HepG2 (cell line): ENCODE measurements around the gene KIAA0319L. TPM values are rescaled to one million over a fixed set of nuclear protein-coding genes. Genes with fewer than 3 reads are reported as not detected.

ENCODE experiments used
- ATF1 ChIP-seq: IDR thresholded peaks from 2 replicates; pipeline ENCODE4 v1.6.1; 2016; ENCODE audit warnings: mild to moderate bottlenecking, control low read depth
- CREM ChIP-seq, 2 experiments: sonication (generic) in 1 of 2; formaldehyde crosslinking in 1 of 2; IDR thresholded peaks; 2 replicates each; pipeline versions ENCODE4 v1.4.0 to v1.6.1; 2016 to 2020; ENCODE audit warnings: antibody characterized with exemption in 1 of 2, mild to moderate bottlenecking in 1 of 2, missing genetic modification reagents in 1 of 2
- GTF3A ChIP-seq: sonication (generic); formaldehyde crosslinking; conservative IDR thresholded peaks from 2 replicates; pipeline ENCODE4 v1.4.0; 2020; ENCODE audit warnings: mild to moderate bottlenecking, missing genetic modification reagents
- HDAC6 ChIP-seq: fragments of 200-600 bp; sonication (generic); IDR thresholded peaks from 2 replicates; pipeline ENCODE4 v1.7.0; 2017; ENCODE audit warnings: mild to moderate bottlenecking, antibody characterized with exemption, low read length, low read depth
- HOXA5 ChIP-seq: sonication (generic); formaldehyde crosslinking; IDR thresholded peaks from 2 replicates; pipeline ENCODE4 v1.4.0; 2020; ENCODE audit warnings: missing genetic modification reagents
- KDM5A ChIP-seq: fragments of 200-600 bp; sonication (generic); IDR thresholded peaks from 2 replicates; pipeline ENCODE4 v1.7.0; 2018; ENCODE audit warnings: antibody characterized with exemption, mild to moderate bottlenecking, low read length, borderline replicate concordance
- KLF11 ChIP-seq: IDR thresholded peaks from 2 replicates; pipeline ENCODE4 v1.6.1; 2016; ENCODE audit warnings: missing compliant biosample characterization
- NFATC3 ChIP-seq: sonication (generic); formaldehyde crosslinking; IDR thresholded peaks from 2 replicates; pipeline ENCODE4 v1.5.1; 2020; ENCODE audit warnings: mild to moderate bottlenecking, missing genetic modification reagents
- PBX2 ChIP-seq: IDR thresholded peaks from 2 replicates; pipeline ENCODE4 v1.6.1; 2016; ENCODE audit warnings: control low read depth
- RBM22 ChIP-seq: fragments of 200-400 bp; formaldehyde crosslinking; optimal IDR thresholded peaks from 2 replicates; pipeline ENCODE3; 2017; ENCODE audit warnings: mild to moderate bottlenecking, low read length, moderate library complexity
- SIN3A ChIP-seq: IDR thresholded peaks from 2 replicates; pipeline ENCODE4 v1.6.1; 2011; ENCODE audit warnings: low read depth, mild to moderate bottlenecking, control low read depth, low read length, borderline replicate concordance
- SMAD9 ChIP-seq: sonication (generic); formaldehyde crosslinking; IDR thresholded peaks from 2 replicates; pipeline ENCODE4 v1.5.1; 2020; ENCODE audit warnings: mild to moderate bottlenecking, missing genetic modification reagents
- SMARCC2 ChIP-seq: fragments of 450-650 bp; IDR thresholded peaks from 2 replicates; pipeline ENCODE4 v1.6.1; 2017; ENCODE audit warnings: antibody characterized with exemption, mild to moderate bottlenecking
- SP140L ChIP-seq: sonication (generic); formaldehyde crosslinking; IDR thresholded peaks from 2 replicates; pipeline ENCODE4 v1.4.0; 2020; ENCODE audit warnings: missing genetic modification reagents, borderline replicate concordance
- TFE3 ChIP-seq: IDR thresholded peaks from 2 replicates; pipeline ENCODE4 v1.6.1; 2016
- XBP1 ChIP-seq: sonication (generic); formaldehyde crosslinking; IDR thresholded peaks from 2 replicates; pipeline ENCODE4 v1.5.0; 2020; ENCODE audit warnings: missing genetic modification reagents
- ZNF160 ChIP-seq: sonication (generic); formaldehyde crosslinking; IDR thresholded peaks from 2 replicates; pipeline ENCODE4 v1.8.0; 2022; ENCODE audit warnings: mild to moderate bottlenecking, inconsistent platforms, missing genetic modification reagents
- ZNF362 ChIP-seq: sonication (generic); formaldehyde crosslinking; IDR thresholded peaks from 2 replicates; pipeline ENCODE4 v1.4.0; 2020; ENCODE audit warnings: missing genetic modification reagents, mild to moderate bottlenecking, borderline replicate concordance
- ZNF773 ChIP-seq: sonication (generic); formaldehyde crosslinking; IDR thresholded peaks from 2 replicates; pipeline ENCODE4 v1.4.0; 2020; ENCODE audit warnings: missing genetic modification reagents, borderline replicate concordance
- polyA plus RNA-seq, 8 experiments: library from polyadenylated mRNA; depleted of rRNA in 3 of 8; stranded (reverse) in 7 of 8; unstranded in 1 of 8; fragments of >200 nt; fragmentation: Illumina TruSeq in 4 of 8; extraction: Trizol in 4 of 8; gene quantifications; 2 replicates each; pipeline versions ENCODE4 v1.2.1 to v1.2.3, GENCODE V29; 2011 to 2016; ENCODE audit warnings: low read depth in 4 of 8, missing spikeins in 1 of 8, mixed read lengths in 1 of 8; ENCODE audit not compliant: insufficient read depth in 1 of 8
- total RNA-seq, 5 experiments: library from RNA; depleted of rRNA; stranded (reverse); fragments of >200 nt; fragmentation: Illumina TruSeq; extraction: Trizol; gene quantifications; 2 replicates each; pipeline ENCODE4 v1.2.3, GENCODE V29; 2016; ENCODE audit warnings: low read depth in 1 of 5
- TF ChIP-seq, protein P1 (sequence below): sonication (generic); formaldehyde crosslinking; IDR thresholded peaks from 2 replicates; pipeline ENCODE4 v1.4.0; 2020; ENCODE audit warnings: mild to moderate bottlenecking, missing genetic modification reagents, borderline replicate concordance
- TF ChIP-seq, protein P2 (sequence below): sonication (generic); formaldehyde crosslinking; IDR thresholded peaks from 2 replicates; pipeline ENCODE4 v1.5.1; 2020; ENCODE audit warnings: missing genetic modification reagents, mild to moderate bottlenecking, borderline replicate concordance

Gene KIAA0319L
- total and polyA plus RNA-seq, 2 of the 13 experiments (the other 11 are each of a cell fraction or from before 2014, with no cell fraction given): 33.4 to 82.6 TPM

GRCh38 chr1:35557611-35558373 is 589 bp upstream of the KIAA0319L start, which contains the start of gene NCDN (continued):
- TF ChIP-seq, protein P1, sequence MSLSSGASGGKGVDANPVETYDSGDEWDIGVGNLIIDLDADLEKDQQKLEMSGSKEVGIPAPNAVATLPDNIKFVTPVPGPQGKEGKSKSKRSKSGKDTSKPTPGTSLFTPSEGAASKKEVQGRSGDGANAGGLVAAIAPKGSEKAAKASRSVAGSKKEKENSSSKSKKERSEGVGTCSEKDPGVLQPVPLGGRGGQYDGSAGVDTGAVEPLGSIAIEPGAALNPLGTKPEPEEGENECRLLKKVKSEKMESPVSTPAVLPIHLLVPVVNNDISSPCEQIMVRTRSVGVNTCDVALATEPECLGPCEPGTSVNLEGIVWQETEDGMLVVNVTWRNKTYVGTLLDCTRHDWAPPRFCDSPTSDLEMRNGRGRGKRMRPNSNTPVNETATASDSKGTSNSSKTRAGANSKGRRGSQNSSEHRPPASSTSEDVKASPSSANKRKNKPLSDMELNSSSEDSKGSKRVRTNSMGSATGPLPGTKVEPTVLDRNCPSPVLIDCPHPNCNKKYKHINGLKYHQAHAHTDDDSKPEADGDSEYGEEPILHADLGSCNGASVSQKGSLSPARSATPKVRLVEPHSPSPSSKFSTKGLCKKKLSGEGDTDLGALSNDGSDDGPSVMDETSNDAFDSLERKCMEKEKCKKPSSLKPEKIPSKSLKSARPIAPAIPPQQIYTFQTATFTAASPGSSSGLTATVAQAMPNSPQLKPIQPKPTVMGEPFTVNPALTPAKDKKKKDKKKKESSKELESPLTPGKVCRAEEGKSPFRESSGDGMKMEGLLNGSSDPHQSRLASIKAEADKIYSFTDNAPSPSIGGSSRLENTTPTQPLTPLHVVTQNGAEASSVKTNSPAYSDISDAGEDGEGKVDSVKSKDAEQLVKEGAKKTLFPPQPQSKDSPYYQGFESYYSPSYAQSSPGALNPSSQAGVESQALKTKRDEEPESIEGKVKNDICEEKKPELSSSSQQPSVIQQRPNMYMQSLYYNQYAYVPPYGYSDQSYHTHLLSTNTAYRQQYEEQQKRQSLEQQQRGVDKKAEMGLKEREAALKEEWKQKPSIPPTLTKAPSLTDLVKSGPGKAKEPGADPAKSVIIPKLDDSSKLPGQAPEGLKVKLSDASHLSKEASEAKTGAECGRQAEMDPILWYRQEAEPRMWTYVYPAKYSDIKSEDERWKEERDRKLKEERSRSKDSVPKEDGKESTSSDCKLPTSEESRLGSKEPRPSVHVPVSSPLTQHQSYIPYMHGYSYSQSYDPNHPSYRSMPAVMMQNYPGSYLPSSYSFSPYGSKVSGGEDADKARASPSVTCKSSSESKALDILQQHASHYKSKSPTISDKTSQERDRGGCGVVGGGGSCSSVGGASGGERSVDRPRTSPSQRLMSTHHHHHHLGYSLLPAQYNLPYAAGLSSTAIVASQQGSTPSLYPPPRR: no peak; the same call in 1 of the 2 replicates
- no peak for TF ChIP-seq HDAC6
- no peak; the same call in none of the 2 replicates for TF ChIP-seq HOXA5
- no peak for TF ChIP-seq ZNF362 (CRISPR knock-in tag)
- no peak for TF ChIP-seq SMAD9
- TF ChIP-seq KDM5A: no peak
- TF ChIP-seq SP140L: no peak
- no peak for TF ChIP-seq ATF1 (CRISPR knock-in tag)
- TF ChIP-seq XBP1: no peak
- TF ChIP-seq PBX2 (CRISPR knock-in tag): no peak
- no peak for TF ChIP-seq TFE3 (CRISPR knock-in tag)
- TF ChIP-seq, protein P2, sequence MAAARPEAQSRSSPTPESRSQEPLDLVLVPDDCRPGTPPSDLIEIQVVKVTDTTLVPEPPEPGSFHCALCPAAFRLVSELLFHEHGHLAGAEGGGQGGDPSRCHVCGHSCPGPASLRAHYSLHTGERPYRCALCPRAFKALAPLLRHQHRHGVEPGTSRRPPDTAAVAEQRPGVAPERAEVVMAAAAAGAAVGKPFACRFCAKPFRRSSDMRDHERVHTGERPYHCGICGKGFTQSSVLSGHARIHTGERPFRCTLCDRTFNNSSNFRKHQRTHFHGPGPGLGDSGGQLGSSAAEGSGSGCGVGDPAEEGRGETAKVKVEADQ (CRISPR knock-in tag): no peak
- no peak for TF ChIP-seq RBM22
- no peak for TF ChIP-seq SMARCC2
- no peak for TF ChIP-seq NFATC3 (CRISPR knock-in tag)
- no peak; the same call in 1 of the 2 replicates for TF ChIP-seq KLF11 (CRISPR knock-in tag)
- no peak for TF ChIP-seq ZNF773
- no peak for TF ChIP-seq SIN3A
- TF ChIP-seq GTF3A (CRISPR knock-in tag): no peak
- no peak for TF ChIP-seq ZNF160 (CRISPR knock-in tag)
- TF ChIP-seq CREM (IDR thresholded peaks at IDR 0.05): peak; percentile 89
- TF ChIP-seq CREM (CRISPR knock-in tag; IDR thresholded peaks at IDR 0.05): no peak
